GM13976 (cell line): ENCODE data around the gene RPL18.

Experiments used
- DNase-seq: peaks from one replicate; pipeline ENCODE4 v3.0.0; 2012; ENCODE audit warnings: low spot score
- in situ Hi-C: fragments of 300-500 bp; cut with MboI; formaldehyde crosslinking; loops from one replicate; pipeline ENCODE4 v1.12.0; 2022; ENCODE audit warnings: low sequenced_read_pairs, mixed read lengths, inconsistent platforms; ENCODE audit not compliant: unreplicated experiment
- TF ChIP-seq, protein P1 (sequence below): IDR thresholded peaks from 2 replicates; pipeline ENCODE4 v1.5.1; 2012; ENCODE audit warnings: borderline replicate concordance, mild to moderate bottlenecking; ENCODE audit not compliant: insufficient read depth; ENCODE audit errors: extremely low read depth, missing control alignments, control extremely low read depth

RPL18 gene

DNA sequence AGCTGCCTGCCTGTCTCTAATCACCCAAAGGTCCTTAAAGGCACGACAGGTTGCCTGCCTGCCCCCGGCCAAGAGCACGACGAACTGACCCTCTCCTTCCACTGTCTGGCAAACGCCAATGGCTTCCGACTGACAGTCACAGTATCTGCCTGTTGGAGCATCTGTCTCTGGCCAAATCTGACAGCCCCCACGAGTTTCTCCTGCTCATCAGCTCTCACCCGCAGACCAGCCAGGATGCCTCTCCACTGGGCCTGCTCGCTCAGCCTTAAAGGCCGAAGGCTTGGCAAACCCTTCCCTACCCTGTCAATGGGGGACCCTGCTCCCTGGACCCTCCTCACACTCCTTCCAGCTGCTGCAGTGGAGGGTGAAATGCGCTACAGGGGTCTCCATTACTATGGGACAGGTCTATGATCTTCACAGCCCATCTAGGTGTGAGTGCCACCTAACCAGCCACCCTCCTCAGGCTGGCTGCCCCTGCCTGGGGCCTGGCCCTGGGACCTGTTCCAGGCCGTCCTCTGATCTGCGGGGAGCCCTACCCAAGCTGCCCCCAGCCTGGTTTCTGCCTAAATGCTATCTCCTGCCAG, 5.0 kb downstream of the RPL18 start:
- peak; percentile 49 for DNase-seq

DNA sequence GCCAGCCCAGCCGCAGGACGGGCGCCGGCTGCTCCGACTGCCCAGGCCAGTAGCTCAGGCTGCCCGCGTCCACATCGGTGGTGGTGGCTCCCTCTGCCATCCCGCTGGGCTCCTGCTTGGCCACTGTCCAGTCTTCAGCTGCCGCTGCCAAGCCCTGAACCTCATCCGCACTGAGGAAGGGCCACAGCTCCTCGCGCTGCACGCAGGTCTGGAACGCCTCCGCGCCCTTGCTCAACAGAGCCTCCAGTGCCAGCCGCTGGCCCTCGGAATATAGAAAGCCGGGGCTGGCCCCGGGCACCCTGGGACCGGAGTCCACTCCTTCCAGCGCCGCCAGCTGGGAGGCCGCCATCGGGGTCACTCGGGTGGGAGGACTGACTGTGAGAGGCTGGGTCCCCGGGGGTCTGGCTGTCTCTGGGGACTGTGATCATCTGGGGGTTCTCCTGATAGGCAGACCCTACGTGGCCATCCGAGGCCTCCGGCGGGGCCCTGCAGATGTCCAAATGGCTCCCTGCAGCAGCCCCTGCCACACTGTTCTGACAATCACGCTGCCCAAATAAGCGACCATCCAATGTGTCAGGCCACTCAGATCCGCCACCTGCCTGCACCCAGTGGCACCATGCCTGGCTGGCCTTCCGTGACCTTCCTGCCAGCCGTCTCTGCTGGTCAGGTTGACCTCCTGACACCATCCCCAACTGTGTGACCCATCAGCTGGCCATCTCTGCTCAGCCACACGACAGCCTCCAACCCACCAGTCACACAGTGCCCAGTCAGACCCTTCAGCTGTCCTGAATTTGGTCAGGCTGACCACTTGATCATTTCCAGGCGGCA, 5.7 kb downstream of the RPL18 start:
- TF ChIP-seq, protein P1, sequence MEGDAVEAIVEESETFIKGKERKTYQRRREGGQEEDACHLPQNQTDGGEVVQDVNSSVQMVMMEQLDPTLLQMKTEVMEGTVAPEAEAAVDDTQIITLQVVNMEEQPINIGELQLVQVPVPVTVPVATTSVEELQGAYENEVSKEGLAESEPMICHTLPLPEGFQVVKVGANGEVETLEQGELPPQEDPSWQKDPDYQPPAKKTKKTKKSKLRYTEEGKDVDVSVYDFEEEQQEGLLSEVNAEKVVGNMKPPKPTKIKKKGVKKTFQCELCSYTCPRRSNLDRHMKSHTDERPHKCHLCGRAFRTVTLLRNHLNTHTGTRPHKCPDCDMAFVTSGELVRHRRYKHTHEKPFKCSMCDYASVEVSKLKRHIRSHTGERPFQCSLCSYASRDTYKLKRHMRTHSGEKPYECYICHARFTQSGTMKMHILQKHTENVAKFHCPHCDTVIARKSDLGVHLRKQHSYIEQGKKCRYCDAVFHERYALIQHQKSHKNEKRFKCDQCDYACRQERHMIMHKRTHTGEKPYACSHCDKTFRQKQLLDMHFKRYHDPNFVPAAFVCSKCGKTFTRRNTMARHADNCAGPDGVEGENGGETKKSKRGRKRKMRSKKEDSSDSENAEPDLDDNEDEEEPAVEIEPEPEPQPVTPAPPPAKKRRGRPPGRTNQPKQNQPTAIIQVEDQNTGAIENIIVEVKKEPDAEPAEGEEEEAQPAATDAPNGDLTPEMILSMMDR, result no peak
- DNase-seq, result no peak
- in situ Hi-C loops, result no loop called here

More for the DNA sequence above, 5.0 kb downstream of the RPL18 start:
- TF ChIP-seq, protein P1, result no peak
- in situ Hi-C loops, result no loop called here

DNA sequence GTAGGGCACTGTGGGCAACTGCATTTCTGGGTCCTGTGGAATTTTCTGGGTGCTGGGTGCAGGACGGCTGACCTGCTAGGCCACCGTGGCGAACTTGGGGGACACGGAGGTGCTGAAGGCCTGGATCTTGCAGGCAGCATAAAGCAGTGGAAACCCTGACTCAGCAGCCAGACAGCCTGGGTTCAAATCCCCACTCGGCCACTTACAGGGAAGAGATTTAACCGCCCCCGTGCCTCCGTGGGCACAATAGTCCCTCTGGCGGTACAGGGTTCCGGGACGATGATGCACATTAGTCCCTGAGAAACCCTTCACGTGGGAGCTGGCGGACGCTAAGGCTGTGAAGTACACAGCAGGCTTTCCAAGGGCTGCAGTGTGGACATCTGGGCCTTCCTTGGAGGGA, 7.1 kb downstream of the RPL18 start:
- TF ChIP-seq, protein P1, result no peak
- DNase-seq, result no peak
- in situ Hi-C loops, result no loop called here

DNA sequence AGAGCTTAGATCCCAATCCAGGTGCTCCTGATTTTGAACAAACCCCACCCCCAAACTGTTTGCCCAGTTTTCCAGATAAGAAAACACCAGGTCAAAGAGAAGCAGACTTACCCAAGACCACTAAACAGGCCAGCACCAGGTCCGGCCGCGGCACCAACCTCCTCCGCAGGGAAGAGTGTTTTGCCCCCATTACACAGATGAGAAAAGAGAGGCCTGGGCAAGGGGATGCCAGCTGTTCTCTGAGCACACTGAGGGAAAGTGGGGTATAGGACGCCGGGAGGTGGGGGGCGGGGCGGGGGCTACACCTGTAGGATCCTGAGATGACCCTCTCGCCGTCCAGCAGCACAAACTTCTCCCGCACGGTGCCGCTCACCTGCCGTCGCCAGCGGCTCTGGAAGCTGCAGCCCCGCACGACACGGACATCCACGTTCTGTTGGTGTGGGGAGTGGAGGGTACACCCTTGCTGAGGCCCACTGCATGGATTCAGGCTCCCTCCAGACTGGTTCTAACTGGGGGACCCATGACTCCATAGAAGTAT, 9.3 kb downstream of the RPL18 start:
- DNase-seq, result no peak
- in situ Hi-C loops, result no loop called here
- TF ChIP-seq, protein P1, result no peak

DNA sequence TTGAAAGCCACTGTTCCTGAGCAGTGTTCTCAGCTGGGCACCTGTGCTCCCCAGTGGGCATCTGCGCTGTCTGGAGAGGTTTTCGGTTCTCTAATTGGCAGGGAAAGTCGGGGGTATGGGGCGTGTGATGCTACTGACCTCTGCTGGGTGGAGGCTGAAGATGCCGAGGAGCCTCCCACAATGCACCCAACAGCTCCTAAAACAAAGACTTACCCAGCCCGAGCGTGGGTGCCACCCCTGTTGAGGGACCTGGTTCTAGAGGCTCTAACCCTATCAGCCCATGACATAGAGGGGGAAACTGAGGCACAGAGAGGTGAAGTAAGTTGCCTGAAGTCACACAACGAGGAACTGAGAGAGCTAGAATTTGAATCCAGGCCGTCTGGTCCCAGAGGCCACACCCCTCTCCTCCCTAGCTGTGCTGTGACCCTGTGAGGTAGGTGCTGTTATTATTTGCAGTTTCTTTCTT, 10.1 kb downstream of the RPL18 start:
- in situ Hi-C loops, result no loop called here
- peak; percentile 83 for DNase-seq
- TF ChIP-seq, protein P1, result peak; percentile 62

DNA sequence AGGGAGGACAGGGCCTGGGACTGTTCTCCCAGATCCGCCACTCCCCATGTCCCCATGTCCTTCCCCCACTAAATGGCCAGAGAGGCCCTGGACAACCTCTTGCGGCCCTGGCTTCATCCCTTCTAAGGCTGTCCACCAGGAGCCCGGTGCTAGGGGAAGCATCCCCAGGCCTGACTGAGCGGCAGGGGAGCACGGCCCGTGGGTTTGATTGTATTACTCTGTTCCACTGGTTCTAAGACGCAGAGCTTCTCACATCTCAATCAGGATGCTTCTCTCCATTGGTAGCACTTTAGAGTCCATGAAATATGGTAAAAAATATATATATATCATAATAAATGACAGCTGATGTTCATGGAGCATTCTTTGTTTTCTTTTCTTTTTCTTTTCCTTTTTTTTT, 11.6 kb downstream of the RPL18 start:
- in situ Hi-C loops, result no loop called here
- TF ChIP-seq, protein P1, result no peak
- DNase-seq, result no peak
